C4-2B (cell line): ENCODE measurements around the gene THBS1.

Experiments
- ZFX ChIP-seq: fragments of 450-650 bp; IDR thresholded peaks from 2 replicates; pipeline ENCODE4 v1.6.1; 2017
- TF ChIP-seq, protein P1 (sequence below): fragments of 450-650 bp; conservative IDR thresholded peaks from 2 replicates; pipeline ENCODE4 v1.5.1; 2017; ENCODE audit warnings: mild to moderate bottlenecking

- TF ChIP-seq, protein P1, sequence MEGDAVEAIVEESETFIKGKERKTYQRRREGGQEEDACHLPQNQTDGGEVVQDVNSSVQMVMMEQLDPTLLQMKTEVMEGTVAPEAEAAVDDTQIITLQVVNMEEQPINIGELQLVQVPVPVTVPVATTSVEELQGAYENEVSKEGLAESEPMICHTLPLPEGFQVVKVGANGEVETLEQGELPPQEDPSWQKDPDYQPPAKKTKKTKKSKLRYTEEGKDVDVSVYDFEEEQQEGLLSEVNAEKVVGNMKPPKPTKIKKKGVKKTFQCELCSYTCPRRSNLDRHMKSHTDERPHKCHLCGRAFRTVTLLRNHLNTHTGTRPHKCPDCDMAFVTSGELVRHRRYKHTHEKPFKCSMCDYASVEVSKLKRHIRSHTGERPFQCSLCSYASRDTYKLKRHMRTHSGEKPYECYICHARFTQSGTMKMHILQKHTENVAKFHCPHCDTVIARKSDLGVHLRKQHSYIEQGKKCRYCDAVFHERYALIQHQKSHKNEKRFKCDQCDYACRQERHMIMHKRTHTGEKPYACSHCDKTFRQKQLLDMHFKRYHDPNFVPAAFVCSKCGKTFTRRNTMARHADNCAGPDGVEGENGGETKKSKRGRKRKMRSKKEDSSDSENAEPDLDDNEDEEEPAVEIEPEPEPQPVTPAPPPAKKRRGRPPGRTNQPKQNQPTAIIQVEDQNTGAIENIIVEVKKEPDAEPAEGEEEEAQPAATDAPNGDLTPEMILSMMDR, result no peak
- TF ChIP-seq ZFX, result no peak
These were observed 15.0 kb upstream of the THBS1 start for GRCh38 chr15:39565851-39566250.
